ENCODE data around the gene MYCBPAP.

Gene MYCBPAP

DNA sequence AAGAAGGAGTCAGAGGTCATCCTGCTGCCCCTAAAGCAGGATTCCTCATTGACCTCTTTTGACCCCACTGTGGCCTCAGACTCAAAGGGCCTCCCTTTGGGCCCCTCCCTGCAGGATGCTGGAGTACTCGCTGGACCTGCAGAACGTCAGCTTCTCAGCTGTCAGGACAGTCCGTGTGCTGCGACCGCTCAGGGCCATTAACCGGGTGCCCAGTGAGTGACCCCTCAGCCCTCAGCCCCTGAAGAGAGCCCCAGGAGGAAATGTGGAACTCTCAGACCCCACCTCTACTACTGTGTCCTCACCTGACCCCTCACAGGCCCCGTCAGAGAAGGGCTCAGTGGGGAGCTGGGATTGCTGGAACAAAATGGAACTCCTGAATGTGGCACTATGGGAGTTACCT lies 61.4 kb downstream of the MYCBPAP start:
- Histone ChIP-seq H2BK15ac (replicated peaks; ENCODE audit: low read depth) (no peak overlapping the region), H4K8ac (ENCODE audit: low read depth, low read length) (no peak overlapping the region), H3K4me3 (ENCODE audit: low read length) (no peak overlapping the region), H3K9ac (ENCODE audit: low read length) (no peak overlapping the region), H3K4me2 (ENCODE audit: low read length) (no peak overlapping the region), H3K79me2 (ENCODE audit: control insufficient read depth, insufficient read depth, low read length) (no peaks in the 10 kb centered on the region), H3K18ac (ENCODE audit: low read length) (no peak overlapping the region), H3K23ac (ENCODE audit: low read length) (no peak overlapping the region), H3K27ac (ENCODE audit: low read depth, low read length) (no peak overlapping the region), H4K5ac (ENCODE audit: low read length) (no peak overlapping the region), H3K36me3 (ENCODE audit: control insufficient read depth, insufficient read depth, low read length) (no peaks in the 10 kb centered on the region), H3K4me1 (ENCODE audit: control insufficient read depth, low read depth, low read length) (peaks cover 4% of the 10 kb centered on the region), H3K79me1 (ENCODE audit: low read length) (no peaks in the 10 kb centered on the region), H2BK5ac (ENCODE audit: low read length) (no peak overlapping the region), H2AK5ac (ENCODE audit: low read length) (no peak overlapping the region), H3K56ac (ENCODE audit: low read length) (no peak overlapping the region), H3K27me3 (ENCODE audit: insufficient read depth, low read length, poor library complexity) (peaks cover 3% of the 10 kb centered on the region), H2BK120ac (ENCODE audit: low read depth, low read length) (no peak overlapping the region), H3K4ac (ENCODE audit: low read depth, low read length) (no peak overlapping the region)
- DNase-seq, result no peak
- WGBS (ENCODE audit: extremely low coverage, insufficient coverage, low lambda C conversion rate), result no CpG with 5 or more reads among the region's 7 CpGs

DNA sequence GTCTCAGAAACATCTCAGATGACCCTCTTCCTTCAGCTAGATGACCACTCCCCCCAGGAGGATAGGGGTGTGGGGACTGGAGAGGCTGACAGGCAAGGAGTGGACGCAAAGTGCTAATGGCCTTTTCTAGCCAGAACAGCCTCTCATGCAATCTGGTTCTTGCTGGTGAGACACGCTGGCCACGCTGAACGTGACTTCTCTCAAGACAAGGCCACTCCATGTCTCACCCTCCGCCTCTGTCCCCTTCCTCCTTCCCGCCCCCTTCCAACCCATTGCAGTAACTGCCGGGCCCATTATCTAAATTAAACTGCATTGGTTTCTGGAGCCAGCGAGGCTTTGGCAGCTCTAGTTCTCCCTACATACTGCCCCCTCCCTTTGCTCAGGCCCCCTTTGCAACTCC lies 61.8 kb downstream of the MYCBPAP start:
- no peaks in the 10 kb centered on the region for H3K79me2 ChIP-seq (ENCODE audit: control insufficient read depth, insufficient read depth, low read length)
- DNase-seq, result no peak
- H3K23ac ChIP-seq (ENCODE audit: low read length), result no peak overlapping the region
- H2BK15ac ChIP-seq (replicated peaks; ENCODE audit: low read depth), result no peak overlapping the region
- H3K18ac ChIP-seq (ENCODE audit: low read length), result no peak overlapping the region
- H3K27me3 ChIP-seq (ENCODE audit: insufficient read depth, low read length, poor library complexity), result peaks cover 3% of the 10 kb centered on the region
- no peak overlapping the region for H4K8ac ChIP-seq (ENCODE audit: low read depth, low read length)
- no peak overlapping the region for H2AK5ac ChIP-seq (ENCODE audit: low read length)
- peak overlapping the region; percentile 47 for H3K56ac ChIP-seq (ENCODE audit: low read length)
- WGBS (ENCODE audit: extremely low coverage, insufficient coverage, low lambda C conversion rate), result no CpG with 5 or more reads among the region's 8 CpGs
- H3K9ac ChIP-seq (ENCODE audit: low read length), result no peak overlapping the region
- no peaks in the 10 kb centered on the region for H3K36me3 ChIP-seq (ENCODE audit: control insufficient read depth, insufficient read depth, low read length)
- H3K4me1 ChIP-seq (ENCODE audit: control insufficient read depth, low read depth, low read length), result peaks cover 4% of the 10 kb centered on the region
- H3K4me3 ChIP-seq (ENCODE audit: low read length), result no peak overlapping the region
- no peak overlapping the region for H2BK5ac ChIP-seq (ENCODE audit: low read length)
- no peak overlapping the region for H2BK120ac ChIP-seq (ENCODE audit: low read depth, low read length)
- H4K5ac ChIP-seq (ENCODE audit: low read length), result no peak overlapping the region
- H3K79me1 ChIP-seq (ENCODE audit: low read length), result no peaks in the 10 kb centered on the region
- no peak overlapping the region for H3K4ac ChIP-seq (ENCODE audit: low read depth, low read length)
- H3K4me2 ChIP-seq (ENCODE audit: low read length), result no peak overlapping the region
- H3K27ac ChIP-seq (ENCODE audit: low read depth, low read length), result no peak overlapping the region

DNA sequence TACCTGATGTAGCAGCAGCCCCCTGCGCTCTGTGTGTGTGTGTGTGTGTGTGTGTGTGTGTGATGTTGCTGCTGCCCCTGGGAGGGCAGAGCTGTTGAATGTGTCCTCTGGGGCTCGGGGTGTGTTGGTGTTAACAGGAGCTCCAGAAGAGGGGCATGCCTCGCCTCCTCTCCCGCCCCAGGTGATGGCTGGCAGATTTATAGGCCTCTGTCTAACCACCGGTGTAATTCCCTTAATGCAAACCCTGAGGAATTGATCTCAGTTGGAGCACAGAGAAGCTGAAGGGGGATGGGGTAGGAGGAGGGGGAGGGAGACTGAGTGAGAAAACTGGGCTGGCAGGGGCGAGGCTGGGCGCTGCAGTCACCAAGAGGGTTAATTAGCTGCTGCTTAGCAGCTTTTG lies 62.3 kb downstream of the MYCBPAP start:
- no peak overlapping the region for H2BK120ac ChIP-seq (ENCODE audit: low read depth, low read length)
- no peak overlapping the region for H3K9ac ChIP-seq (ENCODE audit: low read length)
- no peak overlapping the region for H3K4me2 ChIP-seq (ENCODE audit: low read length)
- H2BK15ac ChIP-seq (replicated peaks; ENCODE audit: low read depth), result no peak overlapping the region
- H3K4ac ChIP-seq (ENCODE audit: low read depth, low read length), result no peak overlapping the region
- H3K79me1 ChIP-seq (ENCODE audit: low read length), result no peaks in the 10 kb centered on the region
- H3K4me3 ChIP-seq (ENCODE audit: low read length), result no peak overlapping the region
- H4K5ac ChIP-seq (ENCODE audit: low read length), result no peak overlapping the region
- peaks cover 2% of the 10 kb centered on the region for H3K4me1 ChIP-seq (ENCODE audit: control insufficient read depth, low read depth, low read length)
- H2AK5ac ChIP-seq (ENCODE audit: low read length), result no peak overlapping the region
- H2BK5ac ChIP-seq (ENCODE audit: low read length), result no peak overlapping the region
- H3K36me3 ChIP-seq (ENCODE audit: control insufficient read depth, insufficient read depth, low read length), result no peaks in the 10 kb centered on the region
- no peaks in the 10 kb centered on the region for H3K79me2 ChIP-seq (ENCODE audit: control insufficient read depth, insufficient read depth, low read length)
- peaks cover 3% of the 10 kb centered on the region for H3K27me3 ChIP-seq (ENCODE audit: insufficient read depth, low read length, poor library complexity)
- no peak overlapping the region for H3K18ac ChIP-seq (ENCODE audit: low read length)
- no peak for DNase-seq
- no peak overlapping the region for H3K27ac ChIP-seq (ENCODE audit: low read depth, low read length)
- H3K23ac ChIP-seq (ENCODE audit: low read length), result no peak overlapping the region
- no CpG with 5 or more reads among the region's 7 CpGs for WGBS (ENCODE audit: extremely low coverage, insufficient coverage, low lambda C conversion rate)
- no peak overlapping the region for H4K8ac ChIP-seq (ENCODE audit: low read depth, low read length)
- H3K56ac ChIP-seq (ENCODE audit: low read length), result no peak overlapping the region

DNA sequence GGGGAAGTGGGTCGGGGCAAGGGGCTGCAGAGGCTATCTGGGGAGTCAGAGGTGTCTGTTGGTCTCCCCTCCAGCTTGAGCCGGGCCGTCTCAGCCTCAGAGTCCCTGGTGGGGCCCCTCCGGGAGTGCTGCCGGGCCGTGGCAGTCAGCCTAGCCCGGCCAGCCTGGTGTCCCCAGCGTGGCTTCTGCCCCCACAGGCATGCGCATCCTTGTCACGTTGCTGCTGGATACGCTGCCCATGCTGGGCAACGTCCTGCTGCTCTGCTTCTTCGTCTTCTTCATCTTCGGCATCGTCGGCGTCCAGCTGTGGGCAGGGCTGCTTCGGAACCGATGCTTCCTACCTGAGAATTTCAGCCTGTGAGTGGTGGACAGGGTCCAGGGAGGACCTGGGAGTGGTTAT lies 63.4 kb downstream of the MYCBPAP start:
- Histone ChIP-seq H3K27ac (ENCODE audit: low read depth, low read length) (no peak overlapping the region), H3K4me2 (ENCODE audit: low read length) (no peak overlapping the region), H3K79me1 (ENCODE audit: low read length) (no peaks in the 10 kb centered on the region), H3K4ac (ENCODE audit: low read depth, low read length) (no peak overlapping the region), H3K79me2 (ENCODE audit: control insufficient read depth, insufficient read depth, low read length) (no peaks in the 10 kb centered on the region), H3K18ac (ENCODE audit: low read length) (no peak overlapping the region), H4K8ac (ENCODE audit: low read depth, low read length) (no peak overlapping the region), H3K9ac (ENCODE audit: low read length) (no peak overlapping the region), H2BK15ac (replicated peaks; ENCODE audit: low read depth) (no peak overlapping the region), H3K4me3 (ENCODE audit: low read length) (no peak overlapping the region), H2AK5ac (ENCODE audit: low read length) (no peak overlapping the region), H2BK5ac (ENCODE audit: low read length) (no peak overlapping the region), H3K23ac (ENCODE audit: low read length) (no peak overlapping the region), H3K4me1 (ENCODE audit: control insufficient read depth, low read depth, low read length) (peaks cover 2% of the 10 kb centered on the region), H3K36me3 (ENCODE audit: control insufficient read depth, insufficient read depth, low read length) (no peaks in the 10 kb centered on the region), H2BK120ac (ENCODE audit: low read depth, low read length) (no peak overlapping the region), H3K56ac (ENCODE audit: low read length) (peak overlapping the region; percentile 3), H4K5ac (ENCODE audit: low read length) (no peak overlapping the region), H3K27me3 (ENCODE audit: insufficient read depth, low read length, poor library complexity) (no peaks in the 10 kb centered on the region)
- WGBS (ENCODE audit: extremely low coverage, insufficient coverage, low lambda C conversion rate), result no CpG with 5 or more reads among the region's 19 CpGs
- no peak for DNase-seq

DNA sequence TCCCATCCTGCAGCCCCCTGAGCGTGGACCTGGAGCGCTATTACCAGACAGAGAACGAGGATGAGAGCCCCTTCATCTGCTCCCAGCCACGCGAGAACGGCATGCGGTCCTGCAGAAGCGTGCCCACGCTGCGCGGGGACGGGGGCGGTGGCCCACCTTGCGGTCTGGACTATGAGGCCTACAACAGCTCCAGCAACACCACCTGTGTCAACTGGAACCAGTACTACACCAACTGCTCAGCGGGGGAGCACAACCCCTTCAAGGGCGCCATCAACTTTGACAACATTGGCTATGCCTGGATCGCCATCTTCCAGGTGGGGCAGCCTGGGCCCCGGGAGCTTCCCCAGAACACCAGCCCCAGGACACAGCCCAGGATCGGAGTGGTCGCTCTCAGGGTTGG lies 64.3 kb downstream of the MYCBPAP start:
- no peak overlapping the region for H3K23ac ChIP-seq (ENCODE audit: low read length)
- no peak overlapping the region for H3K18ac ChIP-seq (ENCODE audit: low read length)
- H3K4ac ChIP-seq (ENCODE audit: low read depth, low read length), result no peak overlapping the region
- H3K4me1 ChIP-seq (ENCODE audit: control insufficient read depth, low read depth, low read length), result peaks cover 2% of the 10 kb centered on the region
- H2BK15ac ChIP-seq (replicated peaks; ENCODE audit: low read depth), result no peak overlapping the region
- H3K79me1 ChIP-seq (ENCODE audit: low read length), result no peaks in the 10 kb centered on the region
- no peak overlapping the region for H2BK5ac ChIP-seq (ENCODE audit: low read length)
- no CpG with 5 or more reads among the region's 20 CpGs for WGBS (ENCODE audit: extremely low coverage, insufficient coverage, low lambda C conversion rate)
- H3K27me3 ChIP-seq (ENCODE audit: insufficient read depth, low read length, poor library complexity), result no peaks in the 10 kb centered on the region
- H3K56ac ChIP-seq (ENCODE audit: low read length), result no peak overlapping the region
- H4K5ac ChIP-seq (ENCODE audit: low read length), result no peak overlapping the region
- no peak overlapping the region for H2AK5ac ChIP-seq (ENCODE audit: low read length)
- H4K8ac ChIP-seq (ENCODE audit: low read depth, low read length), result no peak overlapping the region
- H3K4me2 ChIP-seq (ENCODE audit: low read length), result no peak overlapping the region
- H2BK120ac ChIP-seq (ENCODE audit: low read depth, low read length), result no peak overlapping the region
- no peak overlapping the region for H3K4me3 ChIP-seq (ENCODE audit: low read length)
- no peaks in the 10 kb centered on the region for H3K79me2 ChIP-seq (ENCODE audit: control insufficient read depth, insufficient read depth, low read length)
- no peaks in the 10 kb centered on the region for H3K36me3 ChIP-seq (ENCODE audit: control insufficient read depth, insufficient read depth, low read length)
- no peak overlapping the region for H3K9ac ChIP-seq (ENCODE audit: low read length)
- no peak overlapping the region for H3K27ac ChIP-seq (ENCODE audit: low read depth, low read length)
- no peak for DNase-seq

DNA sequence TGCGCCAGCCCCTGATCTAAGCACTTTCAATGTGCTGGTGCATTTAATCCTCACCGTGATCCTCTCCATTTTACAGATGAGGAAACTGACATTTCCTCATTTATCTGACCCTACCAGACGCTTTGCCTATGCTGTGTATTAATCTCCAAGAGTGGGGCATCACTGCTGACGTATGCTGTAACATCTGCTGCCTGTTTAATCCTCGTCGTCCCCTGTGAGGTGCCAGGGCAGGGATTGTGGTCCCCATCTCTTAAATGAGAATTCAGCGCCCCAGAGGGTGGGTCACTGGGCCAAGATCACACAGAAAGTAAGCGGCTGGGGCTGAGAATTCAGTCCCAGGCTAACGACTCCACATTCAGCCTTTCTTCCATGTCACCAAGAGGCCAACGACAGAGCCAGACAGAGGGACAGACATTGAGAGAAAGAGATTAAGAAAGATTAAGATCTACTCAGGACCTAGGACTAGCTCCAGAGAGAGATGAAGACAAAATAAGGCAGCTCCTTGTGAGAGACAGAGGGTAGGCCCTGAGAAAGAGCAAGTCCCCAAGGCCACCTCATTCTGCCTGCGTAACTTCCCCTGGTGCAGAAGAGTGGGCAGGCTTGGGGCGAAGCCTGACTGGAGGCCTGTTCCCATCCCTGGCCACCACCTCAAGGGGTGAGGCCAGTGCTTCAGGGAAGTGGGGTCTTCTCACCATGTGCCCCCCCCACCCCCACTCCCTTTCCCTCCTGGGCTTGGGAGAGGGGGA lies 65.8 kb downstream of the MYCBPAP start:
- Histone ChIP-seq H3K79me2 (ENCODE audit: control insufficient read depth, insufficient read depth, low read length) (no peaks in the 10 kb centered on the region), H3K23ac (ENCODE audit: low read length) (no peak overlapping the region), H3K27me3 (ENCODE audit: insufficient read depth, low read length, poor library complexity) (no peaks in the 10 kb centered on the region), H2BK120ac (ENCODE audit: low read depth, low read length) (no peak overlapping the region), H3K4me1 (ENCODE audit: control insufficient read depth, low read depth, low read length) (peaks cover 2% of the 10 kb centered on the region), H3K4me3 (ENCODE audit: low read length) (no peak overlapping the region), H3K79me1 (ENCODE audit: low read length) (no peaks in the 10 kb centered on the region), H3K9ac (ENCODE audit: low read length) (no peak overlapping the region), H3K4me2 (ENCODE audit: low read length) (no peak overlapping the region), H2BK15ac (replicated peaks; ENCODE audit: low read depth) (no peak overlapping the region), H3K18ac (ENCODE audit: low read length) (no peak overlapping the region), H3K36me3 (ENCODE audit: control insufficient read depth, insufficient read depth, low read length) (no peaks in the 10 kb centered on the region), H2BK5ac (ENCODE audit: low read length) (no peak overlapping the region), H3K27ac (ENCODE audit: low read depth, low read length) (no peak overlapping the region), H4K5ac (ENCODE audit: low read length) (no peak overlapping the region), H3K56ac (ENCODE audit: low read length) (no peak overlapping the region), H2AK5ac (ENCODE audit: low read length) (no peak overlapping the region), H4K8ac (ENCODE audit: low read depth, low read length) (no peak overlapping the region), H3K4ac (ENCODE audit: low read depth, low read length) (no peak overlapping the region)
- WGBS (ENCODE audit: extremely low coverage, insufficient coverage, low lambda C conversion rate), result no CpG with 5 or more reads among the region's 12 CpGs
- no peak for DNase-seq
